GM12873 (cell line): ENCODE results near the gene STT3A.

Experiments
- TF ChIP-seq, protein P1 (sequence below): IDR thresholded peaks from 2 replicates; pipeline ENCODE4 v1.5.1; 2012; ENCODE audit warnings: low read depth, mild to moderate bottlenecking, moderate library complexity, low read length, control low read depth; ENCODE audit not compliant: insufficient read depth; ENCODE audit errors: missing control alignments

Gene STT3A

DNA sequence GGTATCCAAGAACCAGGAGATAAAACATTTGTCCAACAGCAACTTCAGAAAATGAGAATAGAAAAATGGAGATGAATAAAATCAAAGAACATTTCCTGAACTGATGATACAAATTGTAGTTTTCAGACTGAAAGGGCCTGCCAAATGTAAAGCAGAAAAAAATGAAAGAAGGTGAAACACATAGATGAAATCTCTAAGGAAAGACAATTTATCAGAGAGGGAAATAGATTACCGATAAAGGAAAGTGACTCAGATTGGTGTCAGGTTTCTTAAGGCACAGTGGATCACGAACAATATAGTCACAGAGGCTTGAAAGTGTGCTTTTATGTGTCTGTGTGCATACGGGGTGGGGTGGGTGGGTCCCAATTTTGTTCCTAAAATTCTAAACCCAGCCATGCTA lies 4.1 kb upstream of the STT3A start:
- TF ChIP-seq, protein P1, sequence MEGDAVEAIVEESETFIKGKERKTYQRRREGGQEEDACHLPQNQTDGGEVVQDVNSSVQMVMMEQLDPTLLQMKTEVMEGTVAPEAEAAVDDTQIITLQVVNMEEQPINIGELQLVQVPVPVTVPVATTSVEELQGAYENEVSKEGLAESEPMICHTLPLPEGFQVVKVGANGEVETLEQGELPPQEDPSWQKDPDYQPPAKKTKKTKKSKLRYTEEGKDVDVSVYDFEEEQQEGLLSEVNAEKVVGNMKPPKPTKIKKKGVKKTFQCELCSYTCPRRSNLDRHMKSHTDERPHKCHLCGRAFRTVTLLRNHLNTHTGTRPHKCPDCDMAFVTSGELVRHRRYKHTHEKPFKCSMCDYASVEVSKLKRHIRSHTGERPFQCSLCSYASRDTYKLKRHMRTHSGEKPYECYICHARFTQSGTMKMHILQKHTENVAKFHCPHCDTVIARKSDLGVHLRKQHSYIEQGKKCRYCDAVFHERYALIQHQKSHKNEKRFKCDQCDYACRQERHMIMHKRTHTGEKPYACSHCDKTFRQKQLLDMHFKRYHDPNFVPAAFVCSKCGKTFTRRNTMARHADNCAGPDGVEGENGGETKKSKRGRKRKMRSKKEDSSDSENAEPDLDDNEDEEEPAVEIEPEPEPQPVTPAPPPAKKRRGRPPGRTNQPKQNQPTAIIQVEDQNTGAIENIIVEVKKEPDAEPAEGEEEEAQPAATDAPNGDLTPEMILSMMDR = no peak

- TF ChIP-seq, protein P1 = no peak
Measured at GRCh38 chr11:125591649-125592304, 875 bp upstream of the STT3A start.

GRCh38 chr11:125593114-125593820 lies 615 bp downstream of the STT3A start:
- TF ChIP-seq, protein P1 = no peak

DNA sequence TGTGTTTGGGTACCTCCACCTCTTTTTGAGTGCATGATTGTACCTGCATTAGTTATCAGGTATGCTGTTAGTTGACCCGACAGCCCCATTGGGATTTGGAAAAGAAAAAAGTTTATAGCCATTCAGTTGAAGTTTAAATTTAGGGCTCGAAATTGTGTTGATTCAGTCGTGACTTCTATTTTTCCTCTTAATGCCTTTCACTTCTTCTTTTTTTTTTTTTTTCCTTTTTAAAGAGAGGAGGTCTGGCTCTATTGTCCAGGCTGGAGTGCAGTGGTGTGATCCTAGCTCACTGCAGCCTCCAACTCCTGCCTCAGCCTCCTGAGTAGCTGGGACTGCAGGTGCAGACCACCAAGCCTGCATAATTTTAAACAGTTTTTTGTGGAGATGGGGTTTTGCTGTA lies 2.3 kb downstream of the STT3A start:
- TF ChIP-seq, protein P1 = no peak

GRCh38 chr11:125600663-125601062 lies 8.0 kb downstream of the STT3A start:
- TF ChIP-seq, protein P1 = no peak

- TF ChIP-seq, protein P1 = no peak
Measured at GRCh38 chr11:125603207-125603606, 10.6 kb downstream of the STT3A start.

GRCh38 chr11:125605417-125605816 lies 12.8 kb downstream of the STT3A start:
- TF ChIP-seq, protein P1 = no peak
